ENCODE results near the gene MAN2B1.

DNA sequence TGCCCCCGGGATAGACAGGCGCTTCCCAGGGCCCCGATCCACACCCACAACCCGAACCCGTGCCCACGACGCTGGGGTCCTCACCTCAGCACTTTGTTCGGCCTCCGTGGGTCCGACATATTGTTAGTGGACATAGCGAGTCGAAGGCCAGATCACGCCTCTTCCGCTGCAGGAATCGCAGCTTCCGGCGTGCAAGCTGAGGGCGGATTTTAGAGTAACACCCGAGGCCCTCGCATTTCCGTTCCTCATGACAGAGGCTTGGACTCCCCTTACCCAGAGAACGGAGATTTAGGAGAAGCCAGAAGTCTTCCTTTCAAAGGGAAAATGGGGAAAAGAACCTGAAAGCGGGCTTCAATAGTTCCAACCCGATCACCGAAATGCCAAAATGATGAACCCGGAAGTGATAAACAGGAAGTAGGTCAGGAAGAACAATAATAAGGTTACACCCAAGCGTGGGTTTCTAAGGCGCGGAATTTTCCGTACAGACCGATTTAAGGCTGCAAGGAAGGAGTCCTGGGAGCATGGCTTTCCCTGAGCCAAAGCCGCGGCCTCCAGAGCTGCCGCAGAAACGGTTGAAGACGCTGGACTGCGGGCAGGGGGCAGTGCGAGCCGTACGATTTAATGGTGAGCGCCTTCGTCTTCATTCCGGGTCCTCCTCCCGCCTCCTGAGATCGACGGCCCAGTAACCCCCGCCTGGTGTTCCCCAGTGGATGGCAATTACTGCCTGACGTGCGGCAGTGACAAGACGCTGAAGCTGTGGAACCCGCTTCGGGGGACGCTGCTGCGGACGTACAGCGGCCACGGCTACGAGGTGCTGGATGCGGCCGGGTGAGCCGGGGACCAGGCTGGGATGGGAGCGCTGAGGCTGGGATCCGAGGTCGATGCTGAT is 3.0 kb upstream of the MAN2B1 start:
- TF ChIP-seq GATA2 (IDR thresholded peaks at IDR 0.05; ENCODE audit: low read depth, low read length) (no peak), GATA3 (IDR thresholded peaks at IDR 0.05; ENCODE audit: low read depth, low read length) (no peak)
